Measurements from ENCODE around the gene STON1.

GRCh38 chr2:48562281-48562680 is 32.3 kb downstream of the STON1 start:
- TF ChIP-seq POLR2A (IDR thresholded peaks at IDR 0.05) (no peak), CTCF (IDR thresholded peaks at IDR 0.05) (no peak)
